Dendritic cell treated with granulocyte-macrophage colony-stimulating factor and Interleukin-4, amounts not matched to agents 40 ng/mL and 50 ng/mL, for 4 days (primary cell): ENCODE measurements around the gene TMC8.
A peak's percentile ranks its signal among the peaks of the same experiment; 100 is the strongest.

Source experiments
- H3K27ac Mint-ChIP-seq: one replicate; pipeline ENCODE4 v1.8.0; 2022; ENCODE audit warnings: mild to moderate bottlenecking, mixed read lengths
- H3K27me3 Mint-ChIP-seq: one replicate; pipeline ENCODE4 v1.8.0; 2022; ENCODE audit warnings: mild to moderate bottlenecking, mixed read lengths
- H3K36me3 Mint-ChIP-seq: one replicate; pipeline ENCODE4 v1.8.0; 2022; ENCODE audit warnings: low read depth, mixed read lengths
- H3K4me1 Mint-ChIP-seq: one replicate; pipeline ENCODE4 v1.8.0; 2022; ENCODE audit warnings: low read depth, mixed read lengths
- H3K4me3 Mint-ChIP-seq: one replicate; pipeline ENCODE4 v1.8.0; 2022; ENCODE audit warnings: mild to moderate bottlenecking, moderate library complexity, mixed read lengths
- H3K9me3 Mint-ChIP-seq: one replicate; pipeline ENCODE4 v1.8.0; 2022; ENCODE audit warnings: mixed read lengths
- intact Hi-C: fragments of 100-400 bp; cut with micrococcal nuclease; formaldehyde crosslinking; loops from one replicate; pipeline ENCODE4 v1.15.0; 2022

TMC8 gene

DNA sequence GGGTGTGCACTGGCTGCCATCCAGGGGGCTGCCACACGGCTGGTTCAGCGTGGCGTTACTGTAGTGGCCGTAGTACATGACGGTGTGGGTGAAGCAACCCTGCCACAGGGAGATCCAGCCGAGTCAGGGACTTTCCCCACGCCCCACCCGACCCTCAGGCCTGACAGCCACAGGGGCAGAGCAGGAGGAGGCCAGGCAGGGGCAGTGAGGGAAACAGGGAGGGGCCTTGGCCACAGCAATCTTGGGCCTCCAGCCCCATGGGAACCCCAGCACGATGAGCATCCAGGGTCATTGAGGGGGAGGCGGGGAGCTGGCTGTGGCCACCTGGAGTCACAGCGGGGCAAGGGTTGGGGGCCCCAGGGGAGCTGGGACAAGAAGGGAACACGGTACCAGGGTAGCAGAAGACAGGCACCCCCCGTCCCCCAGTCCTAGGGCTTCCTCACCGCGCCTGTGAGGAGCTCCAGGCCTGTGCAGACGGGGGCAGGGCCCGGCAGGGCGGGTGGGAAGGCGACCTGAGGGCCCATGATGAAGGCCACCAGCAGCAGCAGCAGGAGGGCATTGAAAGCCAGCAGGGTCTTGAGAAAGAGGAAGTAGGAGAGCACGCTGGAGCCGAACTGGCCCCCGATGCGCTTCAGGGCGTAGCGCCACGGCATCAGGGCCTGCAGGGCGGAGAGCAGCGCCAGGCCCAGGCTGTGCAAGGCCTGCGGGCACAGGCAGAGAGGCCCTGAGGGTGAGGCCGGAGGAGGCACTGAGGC lies 6.3 kb upstream of the TMC8 start:
- intact Hi-C loops: no loop called here
- Mint-ChIP-seq H3K36me3 (peaks cover 94% of the 10 kb centered on the region), H3K4me1 (peaks cover 84% of the 10 kb centered on the region), H3K27me3 (no peaks in the 10 kb centered on the region), H3K27ac (peak overlapping the region; percentile 82), H3K4me3 (peak overlapping the region; percentile 26), H3K9me3 (no peaks in the 10 kb centered on the region)

DNA sequence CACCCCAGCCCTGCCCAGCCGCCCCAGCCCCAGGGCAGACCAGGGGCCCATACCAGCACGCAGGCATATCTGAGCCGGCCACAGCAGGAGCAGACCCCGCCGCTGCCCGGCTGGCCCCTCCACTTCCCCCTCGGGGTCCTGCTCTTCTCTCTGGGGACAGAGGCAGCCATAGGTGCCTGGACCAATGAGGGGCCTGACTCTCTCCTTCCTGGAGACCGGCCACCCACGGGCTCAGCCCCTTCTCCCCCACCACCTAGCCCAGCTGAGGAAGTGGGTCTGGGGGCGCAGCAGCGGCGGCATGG lies 5.8 kb upstream of the TMC8 start:
- H3K27ac Mint-ChIP-seq: peak overlapping the region; percentile 82
- peaks cover 89% of the 10 kb centered on the region for H3K36me3 Mint-ChIP-seq
- H3K27me3 Mint-ChIP-seq: no peaks in the 10 kb centered on the region
- peaks cover 89% of the 10 kb centered on the region for H3K4me1 Mint-ChIP-seq
- intact Hi-C loops: loop anchor here (5.0 kb wide), 1 partner anchor 63 kb away; the partner anchor contains the start of genes AFMID and TK1
- peak overlapping the region; percentile 59 for H3K4me3 Mint-ChIP-seq
- H3K9me3 Mint-ChIP-seq: no peaks in the 10 kb centered on the region

DNA sequence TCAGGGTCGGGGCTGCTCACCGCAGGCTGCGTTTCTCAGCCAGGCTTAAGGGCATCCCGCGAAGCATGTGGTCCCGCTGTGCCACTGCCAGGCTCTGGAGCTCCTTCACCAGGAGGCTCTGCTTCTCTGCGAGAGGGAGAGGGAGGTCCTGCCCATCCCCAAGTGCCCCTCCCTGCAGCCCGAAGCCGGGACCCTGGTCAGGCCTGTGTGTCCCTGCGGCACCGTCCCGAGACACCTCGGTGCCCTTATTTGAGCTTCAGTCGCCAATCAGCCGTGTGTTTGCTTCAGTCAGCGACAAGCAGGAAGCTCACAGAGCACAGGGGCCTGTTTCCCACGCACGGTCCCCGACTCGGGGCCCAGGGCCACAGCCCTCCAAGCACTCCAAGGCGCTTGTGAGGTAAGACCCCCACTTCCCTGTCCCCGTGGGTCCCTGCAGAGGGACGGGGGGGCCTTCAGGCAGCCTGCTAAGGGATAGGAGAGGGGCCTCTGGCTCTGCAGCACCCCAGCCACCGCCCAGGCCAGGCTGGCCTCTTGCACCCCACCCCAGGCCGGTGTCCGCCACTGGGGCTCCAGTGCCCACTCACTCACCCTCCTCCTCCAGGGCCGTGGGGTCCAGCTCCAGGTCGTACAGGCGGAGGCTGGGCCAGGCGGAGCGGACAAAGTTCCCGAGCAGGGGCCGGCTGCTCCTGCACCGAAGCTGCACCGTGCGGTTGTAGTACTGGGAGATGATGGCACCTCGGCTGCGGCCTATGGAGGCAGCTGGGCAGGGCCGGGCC lies 5.2 kb upstream of the TMC8 start:
- Mint-ChIP-seq H3K4me1 (peaks cover 93% of the 10 kb centered on the region), H3K4me3 (peak overlapping the region; percentile 59), H3K9me3 (no peaks in the 10 kb centered on the region), H3K36me3 (peaks cover 85% of the 10 kb centered on the region), H3K27me3 (no peaks in the 10 kb centered on the region), H3K27ac (peak overlapping the region; percentile 82)
- intact Hi-C loops: loop anchor here (5.0 kb wide), 1 partner anchor 62 kb away; the partner anchor contains the start of genes AFMID and TK1

DNA sequence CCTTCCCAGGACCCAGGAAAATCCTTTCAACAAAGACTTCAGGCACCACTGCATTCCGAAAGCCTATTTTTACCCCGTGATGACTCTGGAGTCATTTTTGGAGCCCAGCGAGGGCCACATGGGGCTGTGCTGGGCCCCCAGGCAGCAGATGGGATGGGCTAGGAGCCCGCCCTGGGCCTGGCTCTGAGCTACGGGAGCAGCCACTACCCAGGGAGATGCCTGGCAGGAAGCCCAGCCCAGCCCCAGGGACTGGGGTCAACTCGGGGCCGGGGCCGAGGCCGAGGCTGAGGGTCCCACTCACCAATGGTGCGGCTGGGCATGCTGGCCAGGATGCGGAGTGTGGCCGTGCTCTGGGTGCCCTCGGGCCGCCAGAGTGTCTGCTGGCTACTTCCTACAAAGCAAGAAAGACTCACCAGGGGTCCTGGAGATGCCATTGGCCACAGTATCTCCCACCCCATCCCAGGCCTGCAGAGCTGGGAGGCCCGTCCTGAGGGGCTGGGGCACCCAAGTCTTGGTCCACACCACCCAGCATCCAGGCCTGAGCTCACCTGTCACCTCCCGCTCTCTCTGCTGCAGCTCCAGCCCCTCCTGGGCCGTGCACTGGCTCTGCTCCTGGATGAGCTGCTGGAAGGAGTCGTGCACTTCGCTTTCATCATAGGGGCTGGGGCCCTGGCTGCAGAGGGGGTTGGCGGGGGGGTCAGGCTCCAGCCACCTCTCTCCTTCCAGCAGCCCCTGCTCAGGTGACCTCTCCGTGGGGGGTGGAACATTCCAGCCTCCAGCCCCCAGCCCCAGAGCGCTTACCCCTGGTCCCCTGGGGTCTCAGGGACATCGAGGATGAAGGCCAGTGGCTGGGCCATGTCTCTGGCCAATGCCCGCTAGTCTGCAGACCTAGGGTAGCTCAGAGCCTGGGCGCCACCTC lies 4.3 kb upstream of the TMC8 start:
- H3K4me3 Mint-ChIP-seq: peak overlapping the region; percentile 93
- no peaks in the 10 kb centered on the region for H3K9me3 Mint-ChIP-seq
- H3K27me3 Mint-ChIP-seq: no peaks in the 10 kb centered on the region
- peak overlapping the region; percentile 93 for H3K27ac Mint-ChIP-seq
- peaks cover 94% of the 10 kb centered on the region for H3K4me1 Mint-ChIP-seq
- intact Hi-C loops: loop anchor here (2.0 to 5.0 kb wide), 2 partner anchors 13 to 61 kb away; partner anchors contain the start of genes AFMID and TK1
- peaks cover 83% of the 10 kb centered on the region for H3K36me3 Mint-ChIP-seq

DNA sequence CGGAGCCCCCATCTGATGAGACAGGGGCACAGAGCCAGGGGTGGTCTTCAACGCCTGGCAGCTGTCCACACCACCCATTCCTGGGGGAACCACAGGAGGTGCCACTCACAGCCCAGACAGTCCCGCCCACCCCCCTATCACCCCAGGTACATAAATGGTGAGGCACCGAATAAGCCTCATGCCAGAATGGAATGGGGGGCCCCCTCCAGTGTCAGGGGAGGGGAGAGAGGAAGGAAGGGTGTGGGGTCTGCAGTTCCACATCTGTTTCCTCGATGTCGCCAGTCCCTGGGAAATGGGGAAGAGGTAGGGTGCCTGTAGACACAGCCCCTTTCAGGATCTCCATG lies 3.7 kb upstream of the TMC8 start:
- peak overlapping the region; percentile 93 for H3K27ac Mint-ChIP-seq
- H3K27me3 Mint-ChIP-seq: no peaks in the 10 kb centered on the region
- no peaks in the 10 kb centered on the region for H3K9me3 Mint-ChIP-seq
- peaks cover 77% of the 10 kb centered on the region for H3K36me3 Mint-ChIP-seq
- H3K4me3 Mint-ChIP-seq: peak overlapping the region; percentile 93
- intact Hi-C loops: loop anchor here (2.0 to 5.0 kb wide), 2 partner anchors 14 to 60 kb away; partner anchors contain the start of genes AFMID and TK1
- peaks cover 93% of the 10 kb centered on the region for H3K4me1 Mint-ChIP-seq

DNA sequence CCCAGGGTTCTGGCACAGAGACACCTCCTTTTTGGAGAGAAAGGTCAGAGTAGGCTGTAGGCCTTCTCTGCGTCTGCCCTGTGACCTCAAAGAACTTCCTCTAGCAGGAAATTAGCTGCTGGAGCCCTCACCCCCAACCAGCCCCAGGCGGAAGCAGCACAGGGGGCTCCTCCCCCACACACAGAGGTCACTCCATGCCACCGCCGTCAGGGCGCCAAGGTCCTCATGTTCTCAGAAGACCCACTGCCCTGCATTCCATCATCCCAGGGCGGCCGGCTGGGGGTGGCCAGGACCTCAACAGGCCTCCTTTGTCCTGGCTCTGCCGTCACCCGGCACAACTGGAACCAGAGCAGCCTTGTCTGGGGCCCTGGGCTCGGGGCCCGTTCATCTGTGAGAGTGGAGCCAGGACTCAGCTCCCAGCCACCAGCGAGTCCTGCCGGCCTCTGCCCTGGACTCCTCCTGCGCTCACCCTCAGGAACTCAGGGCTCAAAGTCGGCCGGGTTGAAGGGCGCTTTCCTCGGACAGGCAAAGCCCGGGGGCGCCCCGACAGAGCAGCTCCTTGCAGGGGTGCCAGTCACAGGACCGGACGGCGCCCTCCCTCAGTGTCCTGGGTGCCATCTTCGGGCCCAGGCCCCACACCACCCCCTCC lies 3.2 kb upstream of the TMC8 start:
- peaks cover 2% of the 10 kb centered on the region for H3K27me3 Mint-ChIP-seq
- H3K27ac Mint-ChIP-seq: peak overlapping the region; percentile 93
- peak overlapping the region; percentile 93 for H3K4me3 Mint-ChIP-seq
- H3K4me1 Mint-ChIP-seq: peaks cover 91% of the 10 kb centered on the region
- H3K9me3 Mint-ChIP-seq: no peaks in the 10 kb centered on the region
- intact Hi-C loops: loop anchor here (2.0 to 5.0 kb wide), 2 partner anchors 15 to 60 kb away; partner anchors contain the start of genes AFMID and TK1
- peaks cover 73% of the 10 kb centered on the region for H3K36me3 Mint-ChIP-seq

DNA sequence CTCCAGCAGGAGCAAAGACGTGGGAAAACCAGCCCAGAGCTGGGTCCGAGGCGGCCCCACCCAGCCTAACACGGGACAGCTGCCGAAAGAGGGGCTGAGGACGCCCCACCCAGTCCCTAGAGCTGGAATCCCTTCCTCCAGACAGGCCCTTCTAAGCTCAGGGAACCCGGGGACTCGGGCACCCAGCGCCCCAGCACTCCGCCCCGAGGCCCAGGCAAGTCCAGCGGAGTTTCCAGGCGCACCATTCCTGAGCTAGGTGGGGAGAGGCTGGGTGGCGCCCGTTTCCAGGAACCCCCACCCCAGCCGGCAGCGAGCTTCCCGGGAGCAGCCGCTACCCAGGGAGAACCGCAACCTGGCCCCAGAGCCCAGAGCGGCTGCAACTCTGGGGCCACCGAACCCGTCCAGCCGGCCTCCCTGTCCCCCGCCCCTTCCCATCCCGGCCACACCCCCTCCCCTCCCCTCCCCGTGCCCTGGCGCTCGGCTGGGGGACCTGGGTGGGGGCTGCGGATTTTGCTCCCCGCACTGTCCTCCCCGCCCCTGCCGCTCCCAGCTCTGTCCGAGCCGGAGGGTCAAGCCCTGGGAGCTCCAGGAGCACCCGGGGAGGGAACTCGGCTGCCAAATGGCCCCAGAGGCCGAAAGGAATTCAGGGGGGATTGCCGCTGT lies 2.6 kb upstream of the TMC8 start:
- Mint-ChIP-seq H3K9me3 (no peaks in the 10 kb centered on the region), H3K36me3 (peaks cover 73% of the 10 kb centered on the region), H3K27me3 (peaks cover 3% of the 10 kb centered on the region), H3K4me3 (peak overlapping the region; percentile 93), H3K27ac (peak overlapping the region; percentile 93), H3K4me1 (peaks cover 91% of the 10 kb centered on the region)
- intact Hi-C loops: loop anchor here (2.0 to 5.0 kb wide), 2 partner anchors 15 to 59 kb away; partner anchors contain the start of genes AFMID and TK1

DNA sequence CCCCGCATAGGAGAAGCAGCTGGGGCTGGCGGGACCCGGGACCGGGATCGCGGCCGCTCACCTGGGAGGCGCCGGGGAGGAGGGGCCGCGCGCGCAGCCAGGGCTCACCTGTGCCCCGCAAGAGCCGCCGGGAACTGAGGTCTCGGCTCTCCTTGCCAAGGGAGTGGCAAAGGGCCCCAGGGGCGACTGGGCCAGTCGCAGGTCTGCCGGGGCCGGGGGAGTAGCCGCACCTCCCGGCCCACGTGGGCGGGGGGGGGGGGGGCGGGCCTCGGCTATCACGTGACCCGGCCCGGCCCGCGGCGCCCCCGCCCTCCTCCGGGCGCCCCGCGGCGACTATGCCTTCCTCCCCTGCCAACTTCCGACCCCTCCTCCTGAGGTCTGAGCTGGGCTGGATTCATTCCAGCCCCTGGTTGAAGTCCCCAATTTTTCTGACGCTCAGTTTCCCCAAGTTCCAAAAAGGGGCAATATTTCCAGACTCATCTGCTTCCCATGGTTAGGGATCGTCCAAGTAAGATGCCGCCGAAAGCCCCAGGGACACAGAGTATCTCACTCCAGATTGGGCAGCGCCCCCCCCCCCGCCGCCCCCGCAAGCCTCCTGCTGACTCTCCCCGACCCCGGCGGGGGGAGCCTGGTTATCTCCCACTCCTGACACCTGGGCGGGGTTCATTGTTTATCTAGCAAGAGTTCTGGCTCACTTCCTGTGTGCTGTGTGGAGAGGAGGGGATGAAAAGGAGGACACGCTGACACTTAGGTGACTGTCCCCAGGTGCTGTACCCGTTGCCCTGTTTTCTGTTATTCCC lies 1.8 kb upstream of the TMC8 start, which contains the start of gene TMC6:
Gene TMC6, minus strand, starts transcription at position 205 of the 800 bp plus-strand sequence. CDS start 1,923 bp downstream, outside the sequence.
- intact Hi-C loops: loop anchor here (5.0 kb wide), 1 partner anchor 59 kb away; the partner anchor contains the start of genes AFMID and TK1
- Mint-ChIP-seq H3K27ac (peak within 1 kb of the TSS; percentile 93), H3K4me1 (peaks cover 91% of the 10 kb centered on the region), H3K36me3 (peaks cover 73% of the 10 kb centered on the region), H3K4me3 (peak within 1 kb of the TSS; percentile 93), H3K27me3 (peaks cover 3% of the 10 kb centered on the region), H3K9me3 (no peaks in the 10 kb centered on the region)

DNA sequence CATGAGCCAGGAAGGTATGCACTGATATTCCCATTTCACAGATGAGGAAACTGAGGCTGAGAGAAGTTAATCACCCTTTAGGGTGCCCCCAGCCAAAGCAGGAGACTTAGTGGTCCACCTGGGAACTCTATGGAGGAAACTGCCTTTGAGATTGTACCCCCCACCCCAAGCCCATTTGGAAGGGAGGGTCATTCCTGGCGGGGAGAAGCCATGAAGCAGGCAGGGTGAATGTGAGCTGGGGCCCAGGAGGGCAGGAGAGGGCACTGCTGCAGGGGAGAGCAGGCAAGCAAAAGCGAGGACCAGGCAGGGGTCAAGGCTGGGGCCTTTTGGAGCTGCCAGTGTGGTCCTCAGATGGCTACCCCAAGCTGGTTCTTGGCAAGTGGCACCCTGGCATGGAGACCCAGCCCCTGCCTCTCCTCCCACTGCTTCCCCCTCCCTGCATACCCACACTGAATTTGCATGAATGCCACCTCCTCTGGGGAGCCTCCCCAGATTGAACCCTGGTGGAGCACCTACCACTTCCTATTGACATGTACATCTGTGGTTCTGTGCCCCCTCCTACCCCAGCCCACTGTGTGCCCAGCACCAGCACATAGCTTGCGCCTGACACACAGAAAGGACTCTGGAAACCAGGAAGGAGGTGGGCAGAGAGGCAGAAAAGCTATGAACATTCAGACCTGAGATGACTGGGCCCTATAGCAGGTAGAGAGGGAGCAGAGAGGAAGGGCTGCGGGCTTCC lies 1.1 kb upstream of the TMC8 start:
- Mint-ChIP-seq H3K4me1 (peaks cover 91% of the 10 kb centered on the region), H3K36me3 (peaks cover 73% of the 10 kb centered on the region), H3K4me3 (peak overlapping the region; percentile 86), H3K27ac (peak overlapping the region; percentile 93), H3K27me3 (peaks cover 3% of the 10 kb centered on the region), H3K9me3 (no peaks in the 10 kb centered on the region)
- intact Hi-C loops: loop anchor here (5.0 kb wide), 2 partner anchors 43 to 58 kb away; partner anchors contain the start of genes AFMID and TK1

DNA sequence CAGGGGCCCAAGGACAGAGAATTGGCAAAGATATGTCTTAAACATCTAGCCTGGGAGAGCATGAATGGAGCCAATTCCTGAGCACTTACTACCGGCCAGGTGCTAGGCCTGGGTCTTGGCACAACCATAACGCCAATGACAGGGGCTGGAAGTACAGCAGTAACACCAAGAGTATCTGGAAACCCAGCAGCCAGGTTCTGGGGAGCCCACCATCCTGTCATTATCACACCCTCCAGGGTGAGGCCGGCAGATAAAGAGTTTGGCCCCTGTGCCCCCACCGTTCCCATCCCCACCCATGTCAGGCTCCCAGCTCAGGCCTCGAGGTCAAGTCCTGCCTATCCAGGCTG lies 508 bp upstream of the TMC8 start:
- intact Hi-C loops: loop anchor here (5.0 kb wide), 1 partner anchor 42 kb away; no protein-coding TSS in a partner anchor
- Mint-ChIP-seq H3K9me3 (no peaks in the 10 kb centered on the region), H3K27ac (peak overlapping the region; percentile 93), H3K4me3 (peak overlapping the region; percentile 84), H3K27me3 (peaks cover 3% of the 10 kb centered on the region), H3K36me3 (peaks cover 73% of the 10 kb centered on the region), H3K4me1 (peaks cover 86% of the 10 kb centered on the region)
